Thyroid gland (tissue), 4 donors: ENCODE measurements around the gene UNC5C.

Experiments
- POLR2A ChIP-seq, 2 donors: fragments of 450-650 bp; IDR thresholded peaks; one replicate each; pipeline ENCODE4 v1.6.1; 2017; ENCODE audit warnings: antibody characterized with exemption in 2 of 2, mild to moderate bottlenecking in 2 of 2, moderate library complexity in 1 of 2
- TF ChIP-seq, protein P1 (sequence below), 6 experiments: fragments of 200-600 bp in 3 of 6; fragments of 450-650 bp in 3 of 6; sonication (generic) in 3 of 6; IDR thresholded peaks; one replicate each; pipeline ENCODE4 v1.5.1; 2016 to 2019; ENCODE audit warnings: antibody characterized with exemption in 6 of 6, mild to moderate bottlenecking in 2 of 6, inconsistent platforms in 1 of 6, moderate library complexity in 1 of 6

DNA sequence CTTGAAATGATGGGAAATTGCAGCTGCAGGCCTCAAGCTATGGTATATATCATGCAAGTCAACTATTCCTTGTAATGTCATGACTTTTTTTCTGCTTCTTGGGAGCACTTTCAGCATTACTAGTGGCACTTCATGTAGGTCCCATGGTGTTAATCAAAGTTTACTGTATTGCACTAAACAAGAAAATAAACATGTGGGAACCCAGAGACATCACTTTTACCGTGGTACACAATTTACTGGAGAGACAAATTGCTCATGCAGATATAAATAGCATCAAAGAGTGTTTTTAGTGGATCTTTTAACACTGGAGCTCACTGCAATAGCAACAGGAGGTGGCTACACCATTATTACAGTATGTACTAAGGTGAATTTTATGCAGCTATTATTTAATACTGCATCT, 79.2 kb downstream of the UNC5C start:
- TF ChIP-seq, protein P1, sequence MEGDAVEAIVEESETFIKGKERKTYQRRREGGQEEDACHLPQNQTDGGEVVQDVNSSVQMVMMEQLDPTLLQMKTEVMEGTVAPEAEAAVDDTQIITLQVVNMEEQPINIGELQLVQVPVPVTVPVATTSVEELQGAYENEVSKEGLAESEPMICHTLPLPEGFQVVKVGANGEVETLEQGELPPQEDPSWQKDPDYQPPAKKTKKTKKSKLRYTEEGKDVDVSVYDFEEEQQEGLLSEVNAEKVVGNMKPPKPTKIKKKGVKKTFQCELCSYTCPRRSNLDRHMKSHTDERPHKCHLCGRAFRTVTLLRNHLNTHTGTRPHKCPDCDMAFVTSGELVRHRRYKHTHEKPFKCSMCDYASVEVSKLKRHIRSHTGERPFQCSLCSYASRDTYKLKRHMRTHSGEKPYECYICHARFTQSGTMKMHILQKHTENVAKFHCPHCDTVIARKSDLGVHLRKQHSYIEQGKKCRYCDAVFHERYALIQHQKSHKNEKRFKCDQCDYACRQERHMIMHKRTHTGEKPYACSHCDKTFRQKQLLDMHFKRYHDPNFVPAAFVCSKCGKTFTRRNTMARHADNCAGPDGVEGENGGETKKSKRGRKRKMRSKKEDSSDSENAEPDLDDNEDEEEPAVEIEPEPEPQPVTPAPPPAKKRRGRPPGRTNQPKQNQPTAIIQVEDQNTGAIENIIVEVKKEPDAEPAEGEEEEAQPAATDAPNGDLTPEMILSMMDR (IDR thresholded peaks at IDR 0.05): no peak
- TF ChIP-seq POLR2A (IDR thresholded peaks at IDR 0.05): no peak
